ENCODE results near the gene TFPT.

- TF ChIP-seq POLR2A (IDR thresholded peaks at IDR 0.05) (no peak), CTCF (IDR thresholded peaks at IDR 0.05) (no peak)
Measured at GRCh38 chr19:54138489-54139256, 23.2 kb upstream of the TFPT start.
